ENCODE data around the gene EGFL8. TPM values are rescaled to one million over a fixed set of nuclear protein-coding genes. Genes with fewer than 3 reads are reported as not detected.
"Not testable (repeated sequence)": the region's sequence is repeated elsewhere in the genome, so short reads cannot be mapped to it uniquely, and the experiment has no call there.

The EGFL8 gene
- total RNA-seq, 1 donor from 2014 or later = 7.5 TPM

DNA sequence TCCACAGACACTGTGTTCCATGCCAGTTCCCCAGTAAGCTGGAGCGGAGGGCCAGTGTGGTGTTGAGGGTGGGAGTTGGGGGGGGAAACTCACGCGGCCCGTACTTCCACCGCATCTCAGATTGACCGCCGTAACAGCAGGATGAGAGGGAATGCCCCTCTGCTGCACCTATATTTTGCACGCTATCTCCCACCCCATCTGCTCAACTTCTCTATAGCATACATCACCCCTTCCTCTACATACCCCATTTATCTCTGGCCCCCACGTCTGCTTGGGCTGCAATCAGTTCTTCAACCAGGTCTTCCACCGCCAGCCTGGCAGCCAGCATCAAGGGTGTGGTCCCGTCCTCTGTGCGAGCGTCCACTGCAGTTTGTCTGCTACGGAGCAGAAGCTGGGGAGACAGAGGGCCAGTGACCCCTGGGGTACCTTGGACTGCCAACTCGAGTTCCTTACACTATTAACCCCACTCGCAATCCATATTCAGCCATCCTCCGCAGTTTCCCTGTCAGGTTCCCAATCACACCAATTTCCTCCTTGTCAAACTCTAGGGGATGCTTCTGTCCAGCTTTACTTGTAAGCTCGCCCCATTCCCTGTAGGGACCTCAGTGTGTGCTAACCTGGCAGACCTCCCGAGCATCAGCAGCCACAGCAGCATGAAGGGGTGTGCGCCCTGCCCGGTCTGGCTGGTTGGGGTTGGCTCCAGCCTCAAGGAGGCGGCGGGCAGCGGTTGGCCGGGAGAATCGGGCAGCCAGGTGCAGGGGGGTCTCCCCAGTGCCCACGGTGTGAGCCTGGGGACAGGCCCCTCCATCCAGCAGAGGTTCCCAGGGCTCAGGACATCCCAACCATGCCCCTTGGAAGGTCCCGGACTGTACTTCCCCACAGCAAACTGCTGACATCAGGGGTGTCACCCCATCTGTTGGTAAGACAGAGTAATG, 32.6 kb downstream of the EGFL8 start:
- DNase-seq = peak; percentile 31

DNA sequence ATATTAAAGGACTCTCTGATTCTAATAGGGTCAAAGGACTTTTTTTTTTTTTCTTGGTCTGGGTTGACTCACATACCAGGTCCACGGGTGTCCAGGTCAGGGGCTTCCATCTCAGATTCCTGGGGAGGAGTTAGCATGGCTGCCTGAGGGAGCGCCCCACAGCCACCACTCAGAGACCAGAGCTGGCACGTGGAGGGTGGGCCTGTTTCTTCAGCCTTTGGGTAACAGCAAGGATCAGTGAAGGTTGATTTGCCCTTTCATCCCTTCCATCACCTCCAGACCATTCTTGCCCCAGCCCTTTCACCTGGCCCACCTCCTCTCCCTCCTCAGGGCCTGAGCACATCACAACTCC, 33.9 kb downstream of the EGFL8 start:
- DNase-seq = no peak

DNA sequence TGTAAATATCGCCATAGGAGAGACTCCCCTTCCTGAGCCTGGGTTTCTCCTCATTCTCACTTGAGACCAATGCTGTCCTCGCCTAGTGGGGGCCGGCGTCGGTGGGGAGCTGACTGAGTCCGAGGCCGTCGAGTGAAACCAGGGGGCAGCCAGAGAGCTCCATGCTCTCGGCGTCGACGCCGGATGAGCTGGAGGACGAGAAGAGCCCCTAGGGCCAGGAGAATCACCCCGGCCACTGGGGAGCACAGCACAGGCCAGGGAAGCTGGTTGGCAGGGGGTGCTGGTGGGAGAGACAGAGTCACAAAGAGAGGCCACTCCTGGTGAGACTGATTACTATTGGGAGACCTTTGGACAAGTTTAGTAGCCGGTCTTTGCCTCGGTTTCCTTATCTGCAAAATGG, 34.5 kb downstream of the EGFL8 start:
- no peak for DNase-seq

DNA sequence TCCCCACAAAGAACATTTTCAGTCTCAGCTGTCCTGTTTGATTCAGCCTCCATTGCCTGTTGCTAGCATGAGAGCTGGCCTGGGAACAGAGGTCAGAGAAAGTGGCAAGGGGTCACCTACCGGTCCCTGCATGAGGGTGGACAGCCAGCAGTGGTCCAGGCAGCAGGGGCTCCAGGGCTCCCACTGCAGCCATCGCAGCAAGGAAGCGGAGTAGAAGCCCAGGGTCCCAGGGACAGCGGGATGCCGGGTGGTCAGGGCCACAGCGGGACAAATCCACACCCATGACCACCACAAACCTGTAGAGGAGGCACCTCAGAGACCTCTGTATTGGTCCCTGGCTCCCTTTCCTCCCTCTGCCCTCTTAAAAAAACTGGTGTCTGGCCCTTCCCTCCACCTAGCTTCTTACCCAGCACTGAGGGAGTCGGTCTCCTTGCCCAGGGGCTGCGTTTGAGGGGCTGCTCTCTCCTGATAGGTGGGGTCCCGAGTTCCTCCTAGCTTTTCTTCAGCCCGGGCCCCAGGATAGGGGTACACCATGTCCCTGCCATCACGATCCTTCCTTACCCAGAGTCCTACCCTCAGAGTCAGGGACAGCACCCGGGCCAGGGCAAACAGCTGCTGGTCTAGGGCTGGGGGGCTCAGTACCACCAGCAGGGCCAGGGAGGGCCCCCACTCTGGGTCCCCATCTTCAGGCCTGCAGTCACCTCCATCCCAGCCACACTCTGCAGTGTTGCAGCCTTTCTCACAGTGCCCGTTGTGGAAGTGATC, 36.5 kb downstream of the EGFL8 start:
- DNase-seq = no peak

DNA sequence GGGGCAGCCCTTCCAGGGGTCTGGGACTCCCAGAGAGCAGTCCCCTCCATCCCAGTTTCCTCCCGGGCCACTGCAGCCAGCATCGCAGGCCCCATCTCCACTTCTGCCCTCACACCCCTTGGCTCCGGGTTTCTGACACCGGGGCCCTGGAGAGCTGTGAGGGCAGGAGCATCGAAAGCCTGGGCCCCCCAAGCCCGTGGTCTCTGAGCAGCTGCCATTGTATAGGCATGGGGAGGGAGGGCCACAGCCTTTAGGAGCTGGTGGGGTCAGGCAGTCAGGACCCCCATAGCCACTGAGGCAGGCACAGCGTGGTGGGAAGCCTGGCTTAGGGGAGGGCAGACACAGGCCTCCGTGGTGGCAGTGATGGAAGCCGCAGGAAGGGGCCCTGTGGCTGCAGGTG, 37.8 kb downstream of the EGFL8 start:
- no peak for DNase-seq

DNA sequence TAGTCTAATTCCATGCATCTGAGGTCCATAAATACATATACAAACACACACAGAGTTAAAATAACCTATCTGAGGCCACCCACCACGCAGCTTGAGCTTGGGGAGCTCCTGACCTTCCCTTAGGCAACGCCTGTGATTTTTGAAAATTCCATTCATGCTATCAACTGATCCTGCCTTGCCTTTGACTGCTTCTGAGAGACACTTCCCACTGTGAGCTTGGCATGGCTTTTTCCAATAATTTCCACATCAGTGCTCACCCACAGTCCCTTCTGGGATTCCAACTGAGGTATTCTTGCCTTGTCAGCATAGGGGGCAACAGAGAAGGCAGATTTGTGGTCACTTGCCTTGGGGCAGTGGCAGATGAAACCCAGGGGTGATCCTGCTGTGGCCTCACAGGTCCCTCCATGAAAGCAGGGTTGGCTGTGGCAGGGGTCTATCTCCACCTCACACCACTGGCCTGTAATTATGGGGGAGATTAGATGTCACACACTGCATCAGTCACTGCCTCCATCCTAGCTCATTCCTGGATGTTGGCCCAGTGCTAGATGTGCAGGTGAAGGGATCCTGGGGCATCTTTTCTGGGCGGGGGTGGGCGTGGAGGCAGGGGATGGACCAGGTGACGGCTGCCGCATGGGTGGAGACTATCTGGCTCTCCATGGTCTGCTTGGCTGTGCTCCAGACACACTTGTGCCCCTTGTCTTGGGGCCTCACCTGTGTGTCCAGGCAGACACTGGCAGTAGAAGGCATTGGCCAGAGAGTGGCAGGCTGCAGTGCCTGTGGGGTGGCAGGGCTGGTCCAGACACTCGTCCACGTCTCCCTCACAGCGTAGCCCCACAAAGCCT, 39.3 kb downstream of the EGFL8 start:
- no peak for DNase-seq

DNA sequence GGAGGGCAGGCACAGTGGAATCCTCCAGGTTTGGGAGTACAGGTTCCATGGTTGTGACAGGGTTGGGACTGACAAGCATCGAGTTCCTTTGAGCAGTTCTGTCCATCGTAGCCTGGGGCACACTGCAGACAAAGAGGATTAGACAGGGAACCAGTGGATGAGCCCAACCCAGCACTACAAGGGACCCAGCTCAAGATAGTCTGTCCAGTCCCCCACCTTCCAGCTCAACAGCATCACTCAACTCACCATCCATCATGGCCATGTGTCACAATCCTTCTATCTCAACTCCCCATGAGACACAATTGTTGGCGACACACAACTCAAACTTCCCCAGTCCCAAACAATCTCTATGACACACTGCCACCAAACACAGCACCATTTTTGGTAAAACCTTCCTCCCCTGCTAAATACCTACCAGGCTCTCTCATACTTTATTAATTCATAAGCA, 39.9 kb downstream of the EGFL8 start:
- no peak for DNase-seq

DNA sequence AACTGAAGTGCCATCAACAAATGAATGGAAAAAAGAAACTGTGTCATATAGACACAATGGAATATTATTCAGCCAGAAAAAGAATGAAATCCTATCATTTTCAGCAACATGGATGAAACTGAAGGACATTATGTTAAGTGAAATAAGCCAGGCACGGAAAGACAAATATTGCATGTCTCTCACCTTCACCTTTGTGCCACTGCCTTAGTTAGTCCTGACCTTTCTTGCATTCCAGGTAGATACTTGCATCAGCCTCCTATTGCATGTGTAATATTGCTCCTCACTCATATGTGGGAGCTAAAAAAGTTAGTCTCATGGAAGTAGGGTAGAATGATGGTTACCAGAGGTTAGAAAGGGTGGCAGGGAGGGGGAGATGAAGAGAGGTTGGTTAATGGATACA, 44.6 kb downstream of the EGFL8 start:
- DNase-seq = no peak

DNA sequence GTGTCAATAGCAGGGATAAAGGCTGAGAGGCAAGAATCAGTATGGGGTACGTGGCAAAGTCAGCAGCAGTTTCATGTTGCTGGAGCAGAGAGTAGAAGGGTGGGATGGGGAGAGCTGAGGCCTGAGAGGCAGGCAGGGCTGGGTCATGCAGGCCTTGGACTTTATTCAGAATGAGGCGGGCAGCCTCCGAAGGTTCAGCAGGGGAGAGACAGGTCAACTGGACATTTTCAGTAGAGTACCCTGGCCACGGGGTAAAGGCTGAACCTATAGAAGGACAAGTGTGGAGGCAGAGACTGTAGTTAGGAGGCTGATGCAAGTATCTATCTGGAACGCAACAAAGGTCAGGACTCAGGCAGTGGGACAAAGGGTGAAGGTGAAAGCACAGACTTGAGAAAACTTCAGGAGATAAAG, 45.8 kb downstream of the EGFL8 start:
- DNase-seq = no peak

DNA sequence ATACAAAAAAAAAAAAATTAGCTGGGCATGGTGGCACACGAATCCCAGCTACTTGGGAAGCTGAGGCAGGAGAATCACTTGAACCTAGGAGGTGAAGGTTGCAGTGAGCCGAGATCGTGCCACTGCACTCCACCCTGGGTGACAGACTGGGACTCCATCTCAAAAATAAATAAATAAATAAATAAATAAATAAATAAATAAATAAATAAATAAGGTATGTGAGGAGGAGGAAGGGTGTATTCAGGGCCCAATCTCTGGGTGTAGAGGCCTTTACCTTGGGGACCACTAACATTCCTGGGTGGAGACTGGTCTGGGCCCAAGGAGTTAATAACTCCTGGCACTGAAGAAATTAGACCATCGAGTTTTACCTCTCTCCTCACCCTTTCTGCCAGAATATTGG, 47.0 kb downstream of the EGFL8 start:
- DNase-seq = not testable (repeated sequence)

DNA sequence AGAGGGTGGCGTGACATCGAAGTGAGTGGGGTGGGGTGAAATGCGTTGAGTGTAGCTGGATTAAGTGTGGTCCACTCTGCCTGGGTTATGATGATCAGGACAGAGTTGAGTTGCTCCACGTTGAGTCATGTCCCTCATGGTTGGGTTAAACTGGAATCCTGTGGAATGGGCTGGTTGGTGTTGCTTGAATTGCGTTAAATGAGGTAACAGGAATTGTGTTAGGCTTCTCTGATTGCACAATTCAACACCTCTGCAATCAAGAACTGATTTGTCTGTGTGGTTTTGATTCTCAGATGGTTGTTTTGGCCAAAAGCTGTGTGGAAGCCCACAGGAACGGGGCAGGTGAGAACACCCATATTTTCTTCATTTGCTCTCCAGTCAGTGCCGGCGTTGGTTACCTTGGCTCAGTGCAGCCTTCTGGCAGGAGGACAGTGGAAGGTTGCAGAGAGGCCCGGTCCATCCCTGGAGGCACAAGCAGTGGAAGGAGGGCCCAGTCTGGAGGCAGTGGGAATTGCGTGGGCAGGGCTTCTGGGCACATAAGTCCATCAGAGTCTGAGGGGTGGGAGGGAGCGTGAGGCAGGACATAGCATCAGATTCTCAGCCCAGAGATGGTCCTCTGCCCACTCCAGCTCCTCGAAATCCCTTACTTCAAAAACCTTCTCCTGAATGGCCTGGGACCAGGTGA, 47.8 kb downstream of the EGFL8 start:
- no peak for DNase-seq

DNA sequence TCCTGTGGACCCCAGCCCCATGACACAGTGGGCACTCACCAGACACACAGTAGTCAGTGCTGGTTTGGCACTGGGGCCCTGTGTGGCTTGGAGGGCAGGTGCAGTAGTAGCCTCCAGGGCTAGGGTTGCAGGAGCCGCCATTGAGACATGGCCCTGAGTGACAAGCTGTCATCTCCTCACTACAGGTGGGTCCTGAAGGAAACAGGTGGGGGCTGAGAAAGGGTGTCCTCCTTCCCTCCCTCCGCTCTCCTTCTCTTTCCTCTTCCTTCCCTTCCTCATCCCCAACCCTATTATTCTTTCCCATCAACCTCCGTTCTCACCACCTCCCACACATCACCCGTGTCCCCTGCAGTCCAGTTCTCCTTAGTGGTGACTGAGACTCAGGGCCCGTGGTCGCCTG, 49.3 kb downstream of the EGFL8 start:
- DNase-seq = no peak

DNA sequence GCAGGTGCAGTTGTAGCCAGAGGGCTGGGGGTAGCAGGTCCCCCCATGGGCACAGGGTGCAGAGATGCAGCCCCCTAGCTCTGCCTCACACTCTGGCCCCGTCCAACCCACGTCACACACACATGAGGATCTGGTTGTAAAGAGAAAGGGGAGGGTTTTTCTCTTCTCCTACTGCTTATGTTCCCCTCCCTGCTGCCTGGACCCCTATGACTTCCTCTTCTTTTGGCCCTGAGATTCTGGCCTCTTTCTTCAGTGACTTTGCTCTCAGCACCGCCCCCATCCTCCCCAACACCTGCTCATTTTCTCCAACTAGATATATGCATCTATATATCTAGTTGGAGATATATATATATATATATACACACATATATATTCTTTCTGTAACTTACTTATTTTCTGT, 49.7 kb downstream of the EGFL8 start:
- no peak for DNase-seq

DNA sequence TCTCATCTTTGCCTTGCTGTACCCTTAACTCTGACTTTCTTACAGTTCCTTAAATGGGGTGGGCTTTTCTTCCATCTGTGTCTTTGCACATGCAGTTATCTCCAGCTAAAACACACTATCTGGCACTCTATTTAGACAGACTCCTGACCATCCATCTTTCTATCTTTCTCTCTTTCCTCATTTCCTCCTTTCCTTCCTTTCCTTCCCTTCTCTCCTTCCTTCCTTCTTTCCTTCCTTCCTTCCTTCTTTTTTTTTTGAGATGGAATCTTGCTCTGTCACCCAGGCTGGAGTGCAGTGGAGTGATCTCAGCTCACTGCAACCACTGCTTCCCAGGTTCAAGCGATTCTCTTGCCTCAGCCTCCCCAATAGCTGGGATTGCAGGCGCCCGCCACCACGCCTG, 51.2 kb downstream of the EGFL8 start:
- no peak for DNase-seq

DNA sequence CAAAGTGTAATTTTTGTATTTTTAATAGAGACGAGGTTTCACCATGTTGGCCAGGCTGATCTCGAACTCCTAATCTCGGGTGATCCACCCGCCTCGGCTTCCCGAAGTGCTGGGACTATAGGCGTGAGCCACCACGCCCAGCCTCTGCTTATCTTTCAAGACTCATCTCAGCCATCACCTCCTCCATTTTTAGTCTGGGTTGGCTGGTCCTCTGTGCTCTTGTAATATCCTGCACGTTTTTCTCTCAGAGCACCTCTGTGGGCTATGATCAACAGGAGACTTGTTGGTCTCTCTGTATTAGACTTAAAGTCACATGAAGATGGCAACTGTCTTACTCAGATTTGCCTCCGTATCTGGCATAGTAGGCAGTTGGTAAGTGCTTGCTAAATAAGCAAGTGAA, 51.9 kb downstream of the EGFL8 start:
- DNase-seq = no peak

DNA sequence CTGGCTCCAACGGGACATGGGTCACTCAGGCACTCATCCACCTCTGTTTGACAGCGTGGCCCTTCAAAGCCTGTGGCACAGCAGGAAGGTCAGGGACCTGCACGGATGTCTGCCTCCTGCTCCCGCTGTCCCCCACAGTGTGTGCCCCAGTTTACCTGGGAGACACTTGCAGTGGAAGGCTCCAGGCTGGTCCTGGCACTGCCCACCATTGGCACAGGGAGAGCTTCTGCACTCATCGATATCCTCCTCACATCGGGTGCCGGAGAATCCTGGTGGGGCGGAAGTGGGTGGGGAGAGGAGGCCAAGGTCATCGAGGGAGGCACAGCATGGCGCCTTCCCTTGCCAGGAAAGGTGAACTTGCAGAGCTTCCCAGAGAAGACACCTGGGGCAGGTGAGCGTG, 52.6 kb downstream of the EGFL8 start:
- no peak for DNase-seq

Small RNA genes within 50 kb of the gene (small RNA-seq; reads per million reads assigned to genes)
- gene AL662884.1 (not detected), gene MIR6833 (not detected)

Other genes with a start within 250 kb of the EGFL8 start
- 4.7 TPM for gene C2, start 236.9 kb upstream of the EGFL8 start, total RNA-seq
- 0.62 TPM for gene CFB, start 218.5 kb upstream of the EGFL8 start, total RNA-seq
- gene NELFE, start 205.6 kb upstream of the EGFL8 start, total RNA-seq = 37.4 TPM
- 27.6 TPM for gene SKIC2, start 205.4 kb upstream of the EGFL8 start, total RNA-seq
- gene DXO, start 192.5 kb upstream of the EGFL8 start, total RNA-seq = 6.9 TPM
- 8.6 TPM for gene C4A, start 182.5 kb upstream of the EGFL8 start, total RNA-seq
- 9.2 TPM for gene C4B, start 149.8 kb upstream of the EGFL8 start, total RNA-seq
- not detected for gene CYP21A2, start 126.2 kb upstream of the EGFL8 start, total RNA-seq
- 2.5 TPM for gene TNXB, start 55.3 kb upstream of the EGFL8 start, total RNA-seq
- gene ATF6B, start 36.3 kb upstream of the EGFL8 start, total RNA-seq = 15.4 TPM
- gene FKBPL, start 34.3 kb upstream of the EGFL8 start, total RNA-seq = 3.3 TPM
- 0.78 TPM for gene PRRT1, start 12.7 kb upstream of the EGFL8 start, total RNA-seq
- gene PPT2, start 10.5 kb upstream of the EGFL8 start, total RNA-seq = 15.1 TPM
- 13.6 TPM for gene AGPAT1, start 11.5 kb downstream of the EGFL8 start, total RNA-seq
- gene RNF5, start 13.8 kb downstream of the EGFL8 start, total RNA-seq = 71.7 TPM
- gene AGER, start 19.7 kb downstream of the EGFL8 start, total RNA-seq = 0.78 TPM
- 18.1 TPM for gene PBX2, start 25.6 kb downstream of the EGFL8 start, total RNA-seq
- 0.78 TPM for gene GPSM3, start 28.0 kb downstream of the EGFL8 start, total RNA-seq
- 5.0 TPM for gene NOTCH4, start 59.5 kb downstream of the EGFL8 start, total RNA-seq
- gene TSBP1, start 207.3 kb downstream of the EGFL8 start, total RNA-seq = not detected
- gene BTNL2, start 242.6 kb downstream of the EGFL8 start, total RNA-seq = not detected